Daoy (cell line): ENCODE measurements around the gene MYADML2. TPM values are rescaled to one million over a fixed set of nuclear protein-coding genes. Genes with fewer than 3 reads are reported as not detected.

Source experiments
- DNase-seq: peaks from one replicate; pipeline ENCODE4 v3.0.0-alpha.2; 2015; ENCODE audit warnings: low read depth
- total RNA-seq: library from RNA; depleted of rRNA; stranded (reverse); fragments of >200 nt; shearing (Covaris generic); gene quantifications from 2 replicates; pipeline ENCODE4 v1.2.3, GENCODE V29; 2014

The MYADML2 gene
- total RNA-seq, 1 experiment from 2014 or later = not detected

DNA sequence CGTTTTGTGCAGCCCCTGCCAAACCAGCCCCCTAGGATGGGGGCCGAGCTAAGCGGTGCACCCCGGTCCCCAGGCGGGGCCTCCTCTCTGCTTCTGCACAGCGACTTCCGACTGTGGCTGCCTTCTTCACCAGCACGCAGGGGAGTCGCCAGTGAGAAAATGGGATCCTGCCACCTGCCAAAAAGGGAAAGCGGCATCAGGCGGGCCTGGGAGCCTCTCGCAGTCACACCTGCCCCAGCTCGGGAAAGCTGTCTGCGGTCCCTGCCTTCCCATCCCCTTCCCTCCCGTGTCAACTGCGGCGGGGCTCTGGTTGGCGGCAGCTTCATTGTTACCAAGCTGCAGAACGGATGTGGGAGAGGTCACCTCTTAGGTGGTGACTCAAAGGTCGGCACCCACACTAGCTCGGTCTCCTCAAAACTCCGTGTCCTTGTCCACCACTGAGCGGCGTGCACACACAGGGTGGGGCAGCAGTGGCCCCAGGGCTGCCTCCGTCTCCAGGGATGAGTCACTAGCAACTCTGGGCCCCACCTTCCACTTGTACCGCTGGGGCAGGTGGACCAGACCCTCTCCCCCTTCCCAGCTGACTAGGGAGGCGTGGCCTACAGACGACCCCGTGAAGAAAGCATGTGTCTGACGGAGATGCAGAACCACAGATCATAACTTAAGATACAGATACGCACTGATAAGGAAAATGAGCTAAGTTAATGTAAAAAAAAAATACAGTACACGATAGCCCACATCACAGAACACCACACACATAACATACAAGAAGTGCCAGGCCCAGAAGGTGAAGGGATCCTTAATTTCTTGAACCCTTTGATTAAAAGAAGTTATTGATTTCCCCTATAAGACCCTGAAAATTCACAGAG, 34.4 kb downstream of the MYADML2 start:
- DNase-seq = peak; percentile 64

DNA sequence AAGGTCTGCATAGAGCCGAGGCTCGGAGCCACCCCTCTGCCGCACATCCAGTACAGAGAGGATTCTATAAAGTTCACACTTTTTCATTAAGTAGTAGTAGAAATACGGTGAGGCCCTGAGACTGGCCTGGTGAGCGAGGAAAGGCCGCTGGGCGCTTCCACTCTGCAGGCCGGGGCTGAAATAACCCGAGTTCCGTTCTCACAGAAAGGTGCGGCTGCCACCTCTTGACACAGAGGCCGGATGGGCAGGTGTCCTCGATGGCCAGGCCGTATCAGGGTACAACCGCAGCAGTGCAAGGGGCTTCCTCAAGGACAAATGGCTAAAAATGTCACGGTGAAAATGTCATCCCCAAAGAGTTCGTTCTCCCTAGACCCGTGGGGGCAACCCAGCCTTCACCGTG, 35.1 kb downstream of the MYADML2 start:
- DNase-seq = no peak

DNA sequence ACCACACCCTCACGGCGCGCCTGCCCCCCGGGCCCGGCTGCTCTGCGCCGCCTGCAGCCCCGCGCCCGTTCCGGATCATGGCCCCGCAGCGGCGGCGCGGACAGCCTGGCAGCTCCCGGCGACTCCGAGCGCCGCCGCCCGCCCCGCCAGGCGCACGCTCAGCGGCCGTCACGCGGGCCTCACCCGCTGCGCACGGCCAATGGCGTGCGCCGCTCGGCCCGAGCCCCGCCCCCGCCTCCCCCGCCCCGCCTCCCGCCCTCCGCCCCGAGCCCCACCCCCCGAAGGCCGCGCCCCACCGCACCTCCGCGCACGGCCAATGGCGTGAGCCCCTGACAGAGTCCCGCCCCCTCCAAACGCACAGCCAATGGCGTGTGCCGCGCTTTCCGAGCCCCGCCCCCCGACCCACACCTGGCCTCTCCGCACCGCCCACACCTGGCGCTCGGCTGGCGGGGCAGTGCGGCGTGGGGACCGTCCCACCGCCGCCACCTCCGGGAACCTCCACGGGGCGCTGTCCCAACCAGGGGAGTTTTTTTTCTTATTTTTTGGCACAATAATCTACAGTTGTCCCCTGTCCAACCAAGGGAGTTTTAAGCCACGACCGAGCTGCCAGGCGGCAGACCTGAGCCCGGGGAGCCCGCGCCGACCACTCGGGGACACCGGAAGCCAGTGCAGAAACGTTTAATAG, 35.6 kb downstream of the MYADML2 start, which contains the start of gene PCYT2:
Gene PCYT2 (minus strand): TSS at position 123 of the 685 bp plus-strand sequence. CDS start 44 bp downstream, at position 79.
- DNase-seq = peak; percentile 94

DNA sequence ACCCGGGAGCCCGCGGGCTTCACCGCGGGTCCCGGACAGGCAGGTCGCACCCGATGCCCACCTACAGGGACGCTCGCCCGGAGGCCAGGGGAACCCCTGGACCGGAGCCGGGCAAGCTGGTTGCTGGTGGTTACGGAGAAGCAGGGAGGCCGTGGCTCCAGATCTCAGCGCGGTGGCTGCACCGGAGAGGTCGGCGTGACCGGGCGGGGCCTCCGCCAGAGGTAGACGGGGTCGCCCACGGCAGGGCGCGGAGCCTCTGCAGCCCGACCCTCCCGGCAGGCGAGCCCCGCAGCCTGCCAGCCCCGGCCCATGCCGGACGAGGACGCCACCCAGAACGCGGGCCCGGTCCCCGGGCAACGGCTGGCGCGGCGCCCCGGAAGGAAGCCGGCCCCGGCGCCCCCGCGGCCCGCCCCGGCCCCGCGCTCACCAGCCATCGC, 36.2 kb downstream of the MYADML2 start:
- peak; percentile 43 for DNase-seq

DNA sequence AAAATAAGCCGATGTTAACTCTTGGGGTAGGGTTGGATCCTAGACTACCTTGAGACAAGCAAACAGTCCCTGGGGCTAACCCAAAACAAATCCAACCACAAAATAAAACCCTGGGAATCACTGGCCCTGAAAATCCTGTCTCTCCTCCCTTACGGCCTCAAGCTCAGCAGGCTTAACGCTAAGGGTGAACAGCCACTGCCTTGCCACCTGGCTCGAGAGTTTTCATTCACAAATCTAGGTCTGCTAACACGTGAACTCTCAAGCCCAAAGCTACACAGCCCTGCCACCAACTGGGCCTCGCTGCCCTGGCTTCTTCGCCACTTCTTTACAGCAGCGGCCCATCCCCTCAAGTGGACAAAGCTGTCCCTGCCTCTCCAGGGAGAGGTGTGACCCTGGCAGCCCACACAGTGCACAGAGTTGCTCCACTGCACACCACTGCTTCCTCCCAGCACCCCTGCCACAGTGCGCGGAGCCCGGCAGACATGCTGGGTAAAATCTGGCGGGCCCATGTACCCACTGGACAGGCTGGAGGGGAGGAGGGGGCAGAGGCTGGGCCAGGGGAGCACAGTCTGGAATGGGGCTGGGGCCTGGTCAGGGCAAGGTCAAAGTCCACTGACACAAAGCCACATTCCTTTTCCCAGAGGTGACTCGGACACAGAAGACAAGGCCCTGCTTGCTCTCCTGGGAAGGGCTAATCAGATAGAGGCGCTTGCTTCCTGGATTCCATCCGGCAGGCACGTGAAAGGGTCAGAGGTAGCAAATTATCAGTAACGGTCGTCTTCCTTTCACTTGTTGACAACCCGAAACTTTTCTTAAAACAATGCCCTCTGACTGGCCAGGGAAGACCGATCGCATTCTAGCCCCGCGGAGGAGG, 36.8 kb downstream of the MYADML2 start:
- no peak for DNase-seq

DNA sequence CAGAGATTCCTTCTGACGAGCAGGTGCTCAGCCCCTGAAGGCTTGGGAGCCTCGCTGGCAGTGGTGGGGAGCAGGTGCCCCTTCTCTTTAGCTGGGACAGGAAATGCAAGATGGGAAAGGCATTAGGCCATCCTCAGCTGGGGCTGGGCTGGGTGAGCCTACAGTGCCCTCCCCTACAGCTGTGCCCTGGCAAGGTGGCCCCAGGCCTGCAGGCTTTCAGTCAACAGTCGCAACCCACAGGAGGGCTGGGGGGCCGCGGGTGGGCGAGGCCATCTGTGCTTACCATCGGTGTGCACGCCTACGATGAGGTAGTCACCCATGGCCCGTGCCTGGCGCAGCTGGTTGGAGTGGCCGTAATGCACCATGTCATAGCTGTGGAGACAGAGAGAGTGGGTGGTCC, 37.8 kb downstream of the MYADML2 start:
- no peak for DNase-seq

DNA sequence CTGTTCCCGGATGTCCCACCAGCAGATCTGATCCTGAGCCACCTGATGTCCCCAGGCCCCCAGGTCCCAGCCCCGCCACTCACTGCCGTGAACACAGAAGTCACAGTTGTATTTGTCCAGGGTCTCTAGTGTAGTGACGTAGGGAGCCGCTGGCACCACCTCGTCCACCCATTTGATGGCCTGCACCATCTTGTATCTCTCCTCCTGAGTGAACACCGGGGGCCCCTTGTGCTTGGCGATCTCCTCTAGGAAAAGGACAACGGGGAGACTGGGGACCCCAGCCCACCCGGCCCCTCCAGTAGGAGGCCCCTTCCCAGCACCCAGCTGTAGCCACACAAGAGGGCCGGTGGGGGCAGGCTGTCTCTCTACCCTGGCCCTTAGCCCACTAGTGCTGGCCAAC, 38.2 kb downstream of the MYADML2 start:
- no peak for DNase-seq

DNA sequence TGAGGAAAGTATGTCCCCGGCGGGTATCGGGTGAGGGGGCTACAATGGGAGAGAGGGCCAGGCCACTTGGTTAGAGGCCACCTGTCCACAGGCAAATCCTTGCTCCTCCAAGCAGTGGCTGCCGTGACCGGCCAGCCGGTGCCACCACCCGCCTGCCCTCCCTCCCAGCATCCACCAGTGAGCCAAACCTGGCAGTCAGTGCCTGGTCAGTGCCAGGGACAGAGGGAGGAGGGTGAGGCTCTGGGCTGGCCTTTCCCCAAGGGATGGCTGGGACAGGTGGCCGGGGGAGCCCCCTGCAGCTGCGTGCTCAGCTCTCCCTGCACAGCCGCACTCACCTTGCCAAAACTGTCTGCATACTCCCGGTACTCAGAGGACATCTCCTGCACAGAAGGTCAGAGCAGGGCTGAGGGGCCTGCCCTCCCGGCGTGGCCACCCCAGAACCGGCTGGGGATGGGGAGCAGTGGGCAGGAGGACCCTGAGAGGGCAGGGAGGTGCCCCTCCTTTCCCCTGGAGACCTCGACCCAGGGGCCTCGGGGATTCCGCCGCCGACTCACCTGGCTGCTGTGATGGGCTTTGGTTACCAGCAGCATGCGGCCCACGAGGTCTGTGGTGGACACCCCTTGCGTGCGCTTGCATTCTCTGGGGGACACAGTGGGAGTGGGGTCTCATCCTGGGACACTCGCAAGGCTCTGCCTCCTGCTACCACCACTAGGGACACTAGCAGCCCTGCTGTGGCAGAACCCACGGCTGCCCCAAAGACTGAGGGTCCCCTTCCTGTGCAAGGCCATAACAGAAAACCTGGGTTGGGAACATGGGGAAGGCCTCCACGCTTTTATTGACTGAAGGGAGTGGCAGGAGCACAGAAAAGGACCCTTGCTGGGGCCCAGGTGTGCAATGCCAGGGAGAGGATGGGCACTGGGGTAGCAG, 39.6 kb downstream of the MYADML2 start:
- DNase-seq = no peak

DNA sequence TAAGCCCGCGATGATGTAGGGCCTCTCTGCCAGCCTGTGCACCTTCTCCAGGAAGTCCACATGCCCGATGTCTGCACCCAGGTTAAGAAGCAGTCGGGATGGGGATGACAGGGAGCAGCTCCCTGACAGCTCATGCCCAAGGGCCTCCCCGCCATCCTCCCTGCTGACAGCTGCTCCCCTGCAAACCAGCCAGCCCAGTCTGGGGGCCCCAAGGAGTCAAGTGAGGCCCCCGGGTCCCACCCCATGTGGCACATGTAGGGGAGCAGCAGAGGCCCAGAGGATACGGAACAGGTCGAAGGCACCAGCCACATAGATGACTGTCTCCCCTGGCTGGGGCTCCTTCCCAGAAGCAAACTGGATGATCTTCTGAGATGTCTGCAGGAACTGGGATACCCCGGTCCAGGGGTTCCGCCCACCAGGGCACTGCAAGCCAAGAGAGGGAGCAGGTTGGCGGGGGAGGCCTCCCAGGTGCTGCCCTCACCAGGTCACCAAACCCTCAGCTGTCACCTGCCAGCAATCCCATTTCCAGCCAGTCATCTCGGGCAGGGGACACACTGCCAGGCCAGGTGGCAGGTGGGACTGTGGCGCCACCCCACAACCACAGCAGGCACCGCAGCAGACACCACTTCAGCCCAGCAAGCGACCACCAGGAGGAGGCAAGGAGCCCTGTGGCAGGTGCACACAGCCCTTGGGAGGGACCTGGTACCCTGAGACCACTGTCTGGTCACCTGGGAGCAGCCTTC, 40.4 kb downstream of the MYADML2 start:
- DNase-seq = no peak

DNA sequence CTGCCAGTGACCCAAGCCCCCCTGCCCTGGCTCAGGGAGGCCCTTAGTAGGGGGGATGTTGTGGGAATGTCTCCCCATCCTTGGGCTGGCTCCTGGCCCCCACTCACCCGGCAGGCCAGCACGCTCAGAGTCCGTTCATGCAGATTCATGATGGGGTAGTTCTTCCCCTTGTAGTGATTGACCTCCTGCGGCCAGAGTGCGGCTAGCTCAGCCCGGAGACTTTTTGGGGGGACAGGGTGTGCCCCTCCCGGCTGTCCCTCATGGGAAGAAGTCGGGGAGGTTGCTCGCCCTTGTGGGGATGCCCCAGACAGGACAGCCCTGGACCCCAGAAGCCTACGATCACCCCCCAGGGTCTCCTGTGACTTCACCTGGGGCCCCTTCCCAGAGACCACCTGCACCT, 41.0 kb downstream of the MYADML2 start:
- DNase-seq = no peak

DNA sequence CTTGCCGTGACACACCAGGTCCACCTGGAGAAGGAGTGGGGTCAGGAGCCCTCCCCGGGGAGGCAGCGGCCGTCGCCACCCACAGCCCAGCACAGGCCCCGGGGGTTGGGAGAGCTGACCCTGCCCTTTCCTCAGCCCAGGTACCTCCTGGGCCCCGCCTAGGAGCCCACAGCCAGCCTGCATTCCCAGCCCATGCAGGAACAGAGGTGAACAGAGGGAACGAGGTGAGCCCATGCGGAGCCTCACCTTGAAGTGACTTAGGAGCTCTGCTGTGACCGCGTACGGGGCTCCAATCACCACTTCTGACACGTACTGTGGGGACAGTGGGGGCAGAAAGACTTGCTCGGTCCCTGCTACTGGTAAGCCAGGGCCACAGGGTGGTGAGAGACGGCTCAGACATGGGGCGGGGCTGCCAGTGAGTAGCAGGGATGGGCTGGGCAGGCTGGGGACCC, 41.6 kb downstream of the MYADML2 start:
- DNase-seq = no peak

DNA sequence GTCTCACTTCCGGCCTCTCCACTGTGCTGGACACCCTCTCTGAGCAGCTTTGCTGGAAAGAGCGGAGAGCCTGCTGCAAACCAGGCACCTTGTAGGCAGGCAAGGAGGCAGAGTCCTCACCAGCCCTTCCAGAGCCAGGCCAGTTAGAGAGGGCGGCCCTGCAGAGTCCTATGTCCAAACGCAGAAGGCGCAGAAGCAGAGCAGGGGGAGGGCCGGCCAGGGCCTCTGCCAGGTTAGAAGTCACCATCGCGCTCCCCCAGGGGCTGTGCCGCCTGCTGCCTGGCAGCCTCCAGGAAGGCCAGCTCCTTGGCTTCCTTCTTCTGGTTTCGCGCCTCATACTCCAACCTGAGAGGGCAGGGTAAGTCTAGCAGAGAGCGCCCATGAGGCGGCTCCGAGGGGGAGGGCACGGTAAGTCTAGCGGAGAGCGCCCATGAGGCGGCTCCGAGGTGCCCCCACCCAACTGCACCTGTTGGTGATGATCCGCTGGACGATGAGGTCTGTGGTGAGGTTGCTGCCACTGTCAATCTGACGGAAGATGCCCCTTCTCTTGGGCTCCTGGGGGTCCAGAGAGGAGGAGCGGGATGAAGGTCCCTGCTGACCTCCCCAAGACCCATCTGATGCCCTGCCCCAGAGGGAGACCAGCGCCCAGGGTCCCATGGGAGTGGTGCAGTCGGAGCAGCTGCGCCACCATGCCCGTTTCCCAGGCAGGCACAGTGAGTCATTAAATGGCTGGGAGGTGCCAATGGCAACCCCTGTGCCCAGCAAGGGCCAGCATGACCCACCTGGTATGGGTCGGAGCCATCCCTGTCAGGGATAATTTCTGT, 42.2 kb downstream of the MYADML2 start:
- DNase-seq = no peak

DNA sequence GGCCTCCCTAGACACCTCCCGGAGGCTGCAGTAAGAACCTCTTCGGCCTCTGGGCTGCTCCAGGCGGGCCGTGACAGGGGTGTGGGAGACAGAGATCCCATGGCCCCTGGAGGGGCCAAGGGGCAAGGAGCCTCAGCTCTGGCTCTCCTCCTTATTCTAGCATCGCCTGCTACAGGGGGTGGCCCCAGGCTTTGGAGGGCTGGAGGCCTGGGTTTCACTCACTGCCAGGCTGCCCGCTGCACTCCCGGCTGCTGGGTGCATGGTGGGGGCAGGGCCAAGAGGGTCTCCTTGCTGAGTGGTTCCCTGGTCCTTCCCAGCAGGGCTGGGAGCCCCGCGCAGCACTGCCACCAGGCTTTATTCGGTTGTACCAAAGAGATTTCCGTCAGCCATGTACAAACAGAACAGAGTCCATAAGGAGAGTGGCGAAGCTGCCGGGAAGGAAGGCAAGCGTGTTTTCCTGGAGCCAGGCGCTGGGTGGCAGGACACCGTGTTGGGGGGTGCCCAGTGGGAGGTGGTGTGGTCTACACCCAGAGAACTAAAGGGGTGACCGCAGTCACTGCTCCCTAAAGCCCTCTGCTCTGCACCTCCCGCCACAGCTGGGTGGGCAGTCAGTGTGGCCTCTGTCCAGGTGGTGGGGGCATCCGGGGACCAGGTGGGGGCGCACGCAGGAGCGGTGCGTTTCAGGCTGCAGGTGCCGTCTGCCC, 43.0 kb downstream of the MYADML2 start:
- no peak for DNase-seq

DNA sequence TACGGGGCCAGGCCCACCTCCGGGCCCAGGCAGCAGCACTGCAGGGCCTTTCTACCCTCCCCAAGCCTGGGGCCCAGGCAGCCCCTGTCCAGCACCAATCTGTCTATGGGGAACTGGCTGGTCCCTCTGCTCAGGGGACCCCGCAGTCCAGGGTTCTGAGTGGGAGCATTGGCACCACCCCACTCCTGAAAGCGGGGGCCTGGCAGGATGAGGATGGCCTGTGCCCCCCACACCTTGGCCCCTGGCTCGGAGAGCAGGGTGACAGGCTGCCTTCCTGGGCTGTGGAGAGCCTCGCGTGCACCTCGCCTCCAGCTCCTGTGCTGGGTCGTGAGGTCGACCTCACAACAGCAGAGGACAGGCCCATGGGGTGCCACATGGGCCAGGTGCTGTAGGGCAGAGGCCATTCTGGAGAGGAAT, 43.6 kb downstream of the MYADML2 start:
- no peak for DNase-seq

DNA sequence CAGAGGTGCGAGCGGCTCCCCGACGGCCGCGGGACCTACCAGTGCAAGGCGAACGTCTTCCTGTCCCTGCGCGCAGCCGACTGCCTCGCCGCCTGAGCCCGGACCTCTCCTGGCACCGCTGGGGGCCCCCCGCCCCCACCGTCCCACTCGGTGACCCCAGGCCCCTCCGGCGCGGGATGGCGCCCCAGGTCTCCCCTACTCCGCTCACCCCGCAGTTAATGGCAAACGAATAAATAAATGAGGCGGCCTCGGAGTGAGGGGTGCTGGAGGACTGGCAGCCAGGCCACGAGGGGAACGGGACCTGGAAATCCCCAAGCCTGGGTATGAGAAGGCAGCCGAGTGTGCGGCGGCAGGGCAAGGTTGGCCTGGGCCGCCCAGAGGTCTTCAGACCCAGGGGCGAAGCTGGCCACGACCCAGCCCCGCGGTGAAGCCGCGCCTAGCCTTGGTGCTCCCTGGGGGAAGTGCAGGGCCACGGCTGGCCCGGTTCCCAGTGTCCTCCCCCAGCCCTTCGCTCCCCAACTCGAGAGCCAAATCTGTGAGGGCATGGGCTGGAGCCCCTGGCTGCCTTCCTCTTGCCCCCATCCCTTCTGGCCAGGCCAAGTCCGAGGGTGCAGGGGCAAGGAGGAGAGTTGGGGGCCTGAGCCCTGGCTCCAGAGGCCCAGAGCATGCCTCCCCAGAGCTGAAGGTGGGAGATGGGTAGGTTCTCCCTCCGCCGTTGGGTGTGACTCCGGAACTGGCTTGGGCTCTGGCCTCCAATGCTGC, 44.2 kb downstream of the MYADML2 start:
- no peak for DNase-seq

DNA sequence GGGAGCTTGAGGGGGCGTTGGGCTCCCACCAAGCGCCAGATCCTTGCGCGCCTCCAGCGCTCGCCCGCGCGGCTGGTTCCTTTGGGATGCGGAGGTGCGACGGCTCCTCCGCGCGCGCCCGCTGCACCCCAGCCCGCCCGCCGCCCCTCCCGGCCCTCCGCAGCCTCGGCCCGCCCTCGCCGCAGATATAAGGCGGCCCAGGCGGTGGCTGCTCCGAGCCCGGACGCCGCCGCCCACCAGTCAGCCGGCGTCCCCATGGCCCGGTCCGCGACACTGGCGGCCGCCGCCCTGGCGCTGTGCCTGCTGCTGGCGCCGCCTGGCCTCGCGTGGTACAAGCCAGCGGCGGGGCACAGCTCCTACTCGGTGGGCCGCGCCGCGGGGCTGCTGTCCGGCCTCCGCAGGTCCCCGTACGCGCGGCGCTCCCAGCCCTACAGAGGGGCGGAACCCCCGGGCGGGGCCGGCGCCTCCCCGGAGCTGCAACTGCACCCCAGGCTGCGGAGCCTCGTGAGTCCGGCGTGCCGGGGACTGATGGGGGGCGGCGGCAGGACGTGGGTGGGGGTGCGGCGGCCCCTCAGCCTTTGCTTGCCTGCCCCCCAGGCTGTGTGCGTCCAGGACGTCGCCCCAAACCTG, 44.9 kb downstream of the MYADML2 start, which contains the start of gene NPB:
Gene NPB (plus strand): TSS at position 216 of the 630 bp plus-strand sequence. CDS start 40 bp downstream, at position 256.
- no peak for DNase-seq
